Parathyroid adenoma (tissue), 2 donors: ENCODE data around the gene VAMP7.

Source experiments
- H2AFZ ChIP-seq: fragments of 300-600 bp; sonication (generic); one replicate; pipeline ENCODE4 v1.7.0; 2017; ENCODE audit warnings: antibody characterized with exemption, mild to moderate bottlenecking
- H3K27ac ChIP-seq: fragments of 300-600 bp; sonication (generic); one replicate; pipeline ENCODE4 v1.7.0; 2017
- H3K27me3 ChIP-seq: fragments of 300-600 bp; sonication (generic); one replicate; pipeline ENCODE4 v1.7.0; 2017; ENCODE audit warnings: low read length; ENCODE audit not compliant: control insufficient read depth, insufficient read depth
- H3K36me3 ChIP-seq: fragments of 300-600 bp; sonication (generic); one replicate; pipeline ENCODE4 v1.7.0; 2017; ENCODE audit warnings: low read length; ENCODE audit not compliant: control insufficient read depth, insufficient read depth
- H3K4me1 ChIP-seq: fragments of 300-600 bp; sonication (generic); one replicate; pipeline ENCODE4 v1.7.0; 2017; ENCODE audit warnings: control low read depth
- H3K4me2 ChIP-seq: fragments of 300-600 bp; sonication (generic); one replicate; pipeline ENCODE4 v1.7.0; 2017; ENCODE audit warnings: low read length
- H3K4me3 ChIP-seq: fragments of 300-600 bp; sonication (generic); one replicate; pipeline ENCODE4 v1.7.0; 2017; ENCODE audit warnings: low read depth, low read length
- H3K79me2 ChIP-seq: fragments of 300-600 bp; sonication (generic); one replicate; pipeline ENCODE4 v1.7.0; 2017; ENCODE audit warnings: control low read depth
- H3K9ac ChIP-seq: fragments of 300-600 bp; sonication (generic); one replicate; pipeline ENCODE4 v1.7.0; 2017; ENCODE audit warnings: mild to moderate bottlenecking
- H3K9me3 ChIP-seq: fragments of 300-600 bp; sonication (generic); one replicate; pipeline ENCODE4 v1.7.0; 2017; ENCODE audit warnings: low read length; ENCODE audit not compliant: control insufficient read depth
- CTCF ChIP-seq: fragments of 300-600 bp; sonication (generic); IDR thresholded peaks from one replicate; pipeline ENCODE4 v1.7.0; 2017; ENCODE audit warnings: antibody characterized with exemption, mild to moderate bottlenecking
- donor health status: primary hyperparathyroidism.

Gene VAMP7

GRCh38 chrX:155888139-155888538 is 7.0 kb downstream of the VAMP7 start:
- H3K4me3 ChIP-seq = no peak overlapping the region
- no peaks in the 10 kb centered on the region for H3K4me1 ChIP-seq
- H3K36me3 ChIP-seq = no peaks in the 10 kb centered on the region
- no peaks in the 10 kb centered on the region for H3K9me3 ChIP-seq
- no peaks in the 10 kb centered on the region for H3K27me3 ChIP-seq
- H3K9ac ChIP-seq = no peak overlapping the region
- no peak overlapping the region for H3K4me2 ChIP-seq
- peaks cover 6% of the 10 kb centered on the region for H3K79me2 ChIP-seq
- TF ChIP-seq CTCF = no peak
- no peak overlapping the region for H3K27ac ChIP-seq
- H2AFZ ChIP-seq = no peak overlapping the region

GRCh38 chrX:155889328-155889727 is 8.2 kb downstream of the VAMP7 start:
- no peaks in the 10 kb centered on the region for H3K9me3 ChIP-seq
- no peak overlapping the region for H3K9ac ChIP-seq
- H3K4me1 ChIP-seq = no peaks in the 10 kb centered on the region
- no peak overlapping the region for H3K27ac ChIP-seq
- no peak overlapping the region for H3K4me2 ChIP-seq
- TF ChIP-seq CTCF = no peak
- no peak overlapping the region for H3K4me3 ChIP-seq
- no peak overlapping the region for H2AFZ ChIP-seq
- peaks cover 5% of the 10 kb centered on the region for H3K79me2 ChIP-seq
- no peaks in the 10 kb centered on the region for H3K36me3 ChIP-seq
- no peaks in the 10 kb centered on the region for H3K27me3 ChIP-seq

- Histone ChIP-seq H3K36me3 (no peaks in the 10 kb centered on the region), H3K9me3 (no peaks in the 10 kb centered on the region), H2AFZ (no peak overlapping the region), H3K27me3 (no peaks in the 10 kb centered on the region), H3K4me3 (no peak overlapping the region), H3K4me2 (no peak overlapping the region), H3K27ac (no peak overlapping the region), H3K9ac (no peak overlapping the region), H3K4me1 (no peaks in the 10 kb centered on the region), H3K79me2 (peaks cover 3% of the 10 kb centered on the region)
- TF ChIP-seq CTCF = no peak
Measured at GRCh38 chrX:155891446-155892210, 10.5 kb downstream of the VAMP7 start.

- no peak overlapping the region for H3K4me2 ChIP-seq
- no peak overlapping the region for H3K9ac ChIP-seq
- H3K79me2 ChIP-seq = no peaks in the 10 kb centered on the region
- no peak overlapping the region for H3K27ac ChIP-seq
- no peaks in the 10 kb centered on the region for H3K36me3 ChIP-seq
- no peak for TF ChIP-seq CTCF
- H3K9me3 ChIP-seq = no peaks in the 10 kb centered on the region
- H2AFZ ChIP-seq = no peak overlapping the region
- H3K4me1 ChIP-seq = no peaks in the 10 kb centered on the region
- no peak overlapping the region for H3K4me3 ChIP-seq
- H3K27me3 ChIP-seq = no peaks in the 10 kb centered on the region
Measured at GRCh38 chrX:155893521-155893920, 12.4 kb downstream of the VAMP7 start.

GRCh38 chrX:155896512-155896911 is 15.4 kb downstream of the VAMP7 start:
- H3K79me2 ChIP-seq = no peaks in the 10 kb centered on the region
- H3K36me3 ChIP-seq = no peaks in the 10 kb centered on the region
- no peaks in the 10 kb centered on the region for H3K27me3 ChIP-seq
- no peak overlapping the region for H3K4me2 ChIP-seq
- no peak for TF ChIP-seq CTCF
- no peak overlapping the region for H3K9ac ChIP-seq
- no peaks in the 10 kb centered on the region for H3K9me3 ChIP-seq
- H3K4me3 ChIP-seq = no peak overlapping the region
- H2AFZ ChIP-seq = no peak overlapping the region
- H3K27ac ChIP-seq = no peak overlapping the region
- no peaks in the 10 kb centered on the region for H3K4me1 ChIP-seq
